AG08395 (cell line): ENCODE data around the gene STARD10.

ENCODE experiments used
- DNase-seq: peaks from one replicate; pipeline ENCODE4 v3.0.0; 2012; ENCODE audit warnings: mixed read lengths, low spot score

The STARD10 gene

GRCh38 chr11:72763823-72764222 is 30.0 kb downstream of the STARD10 start:
- DNase-seq: no peak

- DNase-seq: no peak
Measured at GRCh38 chr11:72762641-72763304, 31.1 kb downstream of the STARD10 start.

- no peak for DNase-seq
Measured at GRCh38 chr11:72760539-72761405, 33.1 kb downstream of the STARD10 start.

GRCh38 chr11:72759468-72759985 is 34.3 kb downstream of the STARD10 start:
- no peak for DNase-seq

GRCh38 chr11:72758690-72759389 is 35.0 kb downstream of the STARD10 start:
- no peak for DNase-seq

GRCh38 chr11:72758304-72758689 is 35.5 kb downstream of the STARD10 start:
- DNase-seq: no peak

GRCh38 chr11:72755713-72756285 is 38.0 kb downstream of the STARD10 start:
- DNase-seq: no peak

GRCh38 chr11:72754544-72755155 is 39.2 kb downstream of the STARD10 start:
- DNase-seq: no peak

GRCh38 chr11:72754149-72754543 is 39.7 kb downstream of the STARD10 start:
- DNase-seq: no peak

- no peak for DNase-seq
Measured at GRCh38 chr11:72753341-72754148, 40.3 kb downstream of the STARD10 start.

- peak; percentile 93 for DNase-seq
Measured at GRCh38 chr11:72752088-72752914, 41.5 kb downstream of the STARD10 start, which contains the start of gene ARAP1. TSS of gene ARAP1 (minus strand) at chr11:72752408. CDS start at chr11:72727128, 25,280 bp downstream.

GRCh38 chr11:72751116-72752087 is 42.4 kb downstream of the STARD10 start:
- peak; percentile 32 for DNase-seq

- DNase-seq: no peak
Measured at GRCh38 chr11:72750556-72751115, 43.2 kb downstream of the STARD10 start.

GRCh38 chr11:72750086-72750485 is 43.8 kb downstream of the STARD10 start:
- DNase-seq: no peak

- DNase-seq: no peak
Measured at GRCh38 chr11:72747289-72747855, 46.5 kb downstream of the STARD10 start.

GRCh38 chr11:72746821-72747220 is 47.0 kb downstream of the STARD10 start:
- no peak for DNase-seq

GRCh38 chr11:72745925-72746550 is 47.8 kb downstream of the STARD10 start:
- DNase-seq: no peak
